Measurements from ENCODE around the gene TIGD2. TPM values are rescaled to one million over a fixed set of nuclear protein-coding genes. Genes with fewer than 3 reads are reported as not detected.

TIGD2 gene
- total and polyA plus RNA-seq, 2 of the 13 experiments (the other 11 are each of a cell fraction or from before 2014, with no cell fraction given): 3.1 to 15.5 TPM

- no peaks in the 10 kb centered on the region for H3K4me1 ChIP-seq (ENCODE audit: insufficient read depth, low read length)
- intact Hi-C loops (cut with micrococcal nuclease; ENCODE audit: unreplicated experiment) (loop anchor here (1.0 to 5.0 kb wide), 4 partner anchors 47 to 743 kb away; no protein-coding TSS in a partner anchor), in situ Hi-C loops (cut with HindIII; ENCODE audit: extremely low pct_ligation_motif_present, low pct_unique_long_range_greater_than_20kb) (no loop called here)
- ChIA-PET POLR2A (no interaction called here), CTCF (ENCODE audit: low intra/inter-chr PET ratio, low total read pairs) (interaction anchor here (1.2 to 1.3 kb wide), 2 partner anchors 48 to 275 kb away, joined by 3 to 4 read pairs; partner anchors contain the start of gene TIGD2)
- H2AFZ ChIP-seq (ENCODE audit: low read length): no peak overlapping the region
- H3K9me3 ChIP-seq (ENCODE audit: low read length): no peaks in the 10 kb centered on the region
- no peak overlapping the region for H3K9ac ChIP-seq (ENCODE audit: insufficient read depth, low read depth, low read length)
- no peaks in the 10 kb centered on the region for H3K27me3 ChIP-seq (ENCODE audit: control insufficient read depth in 1 of 2, insufficient read depth in 2 of 2, low read length in 2 of 2)
- no peak overlapping the region for H3K27ac ChIP-seq (ENCODE audit: extremely low read length, insufficient read depth, low read length)
- no peaks in the 10 kb centered on the region for H4K20me1 ChIP-seq (ENCODE audit: insufficient read depth, low read length)
- no TSS peak for BruUV-seq (replicated peaks)
- H3K36me3 ChIP-seq (replicated peaks in 1 of 2; ENCODE audit: control insufficient read depth in 1 of 2, insufficient read depth in 2 of 2, low read length in 2 of 2): no peaks in the 10 kb centered on the region
- no peak overlapping the region for H3K4me3 ChIP-seq (replicated peaks in 1 of 3; ENCODE audit: insufficient read depth in 1 of 3, low read depth in 2 of 3, low read length in 3 of 3)
- FAIRE-seq (peak; percentile 12), DNase-seq (ENCODE audit: low spot score) (peak; percentile 6), ATAC-seq (peak; percentile 22; the same call in 1 of the 3 replicates)
- H3K4me2 ChIP-seq (ENCODE audit: low read depth, low read length): no peak overlapping the region
- WGBS (ENCODE audit: low lambda C conversion rate): 0% methylated on average over 2 of the region's 2 CpGs
- H3K79me2 ChIP-seq (ENCODE audit: insufficient read depth, low read length): no peaks in the 10 kb centered on the region
- TF ChIP-seq GFI1 (CRISPR knock-in tag; IDR thresholded peaks at IDR 0.05; ENCODE audit: borderline replicate concordance) (peak; percentile 56), ZNF629 (CRISPR knock-in tag; conservative IDR thresholded peaks at IDR 0.05) (no peak), ZNF484 (CRISPR knock-in tag; IDR thresholded peaks at IDR 0.05; ENCODE audit: borderline replicate concordance, low read depth) (no peak), SP5 (CRISPR knock-in tag; IDR thresholded peaks at IDR 0.05; ENCODE audit: borderline replicate concordance, low read depth) (no peak), ZNF510 (CRISPR knock-in tag; IDR thresholded peaks at IDR 0.05; ENCODE audit: low read depth) (no peak), YY1 (IDR thresholded peaks at IDR 0.05; ENCODE audit: insufficient read depth, insufficient replicate concordance, low read depth, low read length) (no peak), ZKSCAN8 (CRISPR knock-in tag; IDR thresholded peaks at IDR 0.05; ENCODE audit: borderline replicate concordance) (no peak), SMC3 (IDR thresholded peaks at IDR 0.05; ENCODE audit: low read length) (peak; percentile 57), STAG1 (CRISPR knock-in tag; IDR thresholded peaks at IDR 0.05) (peak; percentile 54), CTCF (CRISPR knock-in tag; IDR thresholded peaks at IDR 0.05) (peak; percentile 66), SP1 (IDR thresholded peaks at IDR 0.05) (no peak), SP1 (CRISPR knock-in tag; IDR thresholded peaks at IDR 0.05) (no peak), ZNF772 (CRISPR knock-in tag; IDR thresholded peaks at IDR 0.05) (no peak), HNRNPK (IDR thresholded peaks at IDR 0.05; ENCODE audit: low read depth, low read length, poor library complexity, severe bottlenecking) (peak; percentile 37), ARID3A (IDR thresholded peaks at IDR 0.05; ENCODE audit: low read depth, low read length) (peak; percentile 80), KDM6A (CRISPR knock-in tag; IDR thresholded peaks at IDR 0.05; ENCODE audit: low read depth) (no peak), FOXA3 (CRISPR knock-in tag; IDR thresholded peaks at IDR 0.05) (0 out of 2 replicates have a peak, but pooled peaks have one; percentile 8), MXD3 (CRISPR knock-in tag; IDR thresholded peaks at IDR 0.05) (no peak), KMT2A (CRISPR knock-in tag; IDR thresholded peaks at IDR 0.05) (no peak), ELF3 (CRISPR knock-in tag; IDR thresholded peaks at IDR 0.05) (peak; percentile 45; the same call in 1 of the 2 replicates), FOXA1 (IDR thresholded peaks at IDR 0.05) (no peak), FOXA1 (CRISPR knock-in tag; IDR thresholded peaks at IDR 0.05) (0 out of 2 replicates have a peak, but pooled peaks have one; percentile 32), GATAD2A (CRISPR knock-in tag; IDR thresholded peaks at IDR 0.05) (no peak), ETV5 (CRISPR knock-in tag; IDR thresholded peaks at IDR 0.05; ENCODE audit: borderline replicate concordance) (no peak), GATAD1 (CRISPR knock-in tag; IDR thresholded peaks at IDR 0.05) (no peak)
Measured at GRCh38 chr4:89158884-89159503, 47.7 kb downstream of the TIGD2 start.

Data from HepG2 (cell line).